Measurements from ENCODE around the gene MYT1.

Gene MYT1

GRCh38 chr20:64138276-64138815 is 25.9 kb upstream of the MYT1 start:
- TF ChIP-seq RAD21 (IDR thresholded peaks at IDR 0.05; ENCODE audit: low read depth) (no peak), REST (IDR thresholded peaks at IDR 0.05; ENCODE audit: low read depth) (no peak), EP300 (IDR thresholded peaks at IDR 0.05; ENCODE audit: borderline replicate concordance) (no peak)

- no peak for TF ChIP-seq CEBPB (IDR thresholded peaks at IDR 0.05)
- TF ChIP-seq TCF12 (IDR thresholded peaks at IDR 0.05; ENCODE audit: low read depth): no peak
- no peak for TF ChIP-seq MAX (IDR thresholded peaks at IDR 0.05)
- TF ChIP-seq EGR1 (IDR thresholded peaks at IDR 0.05): no peak
- no peak for TF ChIP-seq REST (IDR thresholded peaks at IDR 0.05; ENCODE audit: low read depth)
- no peak for TF ChIP-seq ZBTB7A (IDR thresholded peaks at IDR 0.05; ENCODE audit: low read depth)
- TF ChIP-seq TAF1 (IDR thresholded peaks at IDR 0.05; ENCODE audit: low read depth): no peak
- TF ChIP-seq NFIC (IDR thresholded peaks at IDR 0.05): no peak
- TF ChIP-seq CREB1 (IDR thresholded peaks at IDR 0.05; ENCODE audit: low read depth): no peak
- TF ChIP-seq YY1 (IDR thresholded peaks at IDR 0.05; ENCODE audit: low read depth): no peak
- TF ChIP-seq USF1 (IDR thresholded peaks at IDR 0.05): no peak
- no peak for TF ChIP-seq EP300 (IDR thresholded peaks at IDR 0.05; ENCODE audit: borderline replicate concordance)
- no peak for TF ChIP-seq RAD21 (IDR thresholded peaks at IDR 0.05; ENCODE audit: low read depth)
- no peak for TF ChIP-seq TEAD4 (IDR thresholded peaks at IDR 0.05)
- no peak for TF ChIP-seq FOXM1 (IDR thresholded peaks at IDR 0.05; ENCODE audit: borderline replicate concordance, low read depth)
Measured at GRCh38 chr20:64139199-64140060, 24.8 kb upstream of the MYT1 start.

GRCh38 chr20:64140061-64140931 is 24.0 kb upstream of the MYT1 start:
- no peak for TF ChIP-seq NFIC (IDR thresholded peaks at IDR 0.05)
- no peak for TF ChIP-seq USF1 (IDR thresholded peaks at IDR 0.05)
- TF ChIP-seq TAF1 (IDR thresholded peaks at IDR 0.05; ENCODE audit: low read depth): no peak
- no peak for TF ChIP-seq TCF12 (IDR thresholded peaks at IDR 0.05; ENCODE audit: low read depth)
- no peak for TF ChIP-seq ZBTB7A (IDR thresholded peaks at IDR 0.05; ENCODE audit: low read depth)
- no peak for TF ChIP-seq MAX (IDR thresholded peaks at IDR 0.05)
- TF ChIP-seq REST (IDR thresholded peaks at IDR 0.05; ENCODE audit: low read depth): no peak
- no peak for TF ChIP-seq EGR1 (IDR thresholded peaks at IDR 0.05)
- TF ChIP-seq CEBPB (IDR thresholded peaks at IDR 0.05): no peak
- no peak for TF ChIP-seq FOXM1 (IDR thresholded peaks at IDR 0.05; ENCODE audit: borderline replicate concordance, low read depth)
- no peak for TF ChIP-seq RAD21 (IDR thresholded peaks at IDR 0.05; ENCODE audit: low read depth)
- TF ChIP-seq TEAD4 (IDR thresholded peaks at IDR 0.05): no peak
- no peak for TF ChIP-seq YY1 (IDR thresholded peaks at IDR 0.05; ENCODE audit: low read depth)
- no peak for TF ChIP-seq CREB1 (IDR thresholded peaks at IDR 0.05; ENCODE audit: low read depth)
- no peak for TF ChIP-seq EP300 (IDR thresholded peaks at IDR 0.05; ENCODE audit: borderline replicate concordance)

Data from Ishikawa (cell line).